K562 (cell line): ENCODE data around the gene GGT6. TPM values are rescaled to one million over a fixed set of nuclear protein-coding genes. Genes with fewer than 3 reads are reported as not detected.
A peak's percentile ranks its signal among the peaks of the same experiment; 100 is the strongest.

ENCODE experiments used
- CBX3 ChIP-seq, 2 experiments: IDR thresholded peaks; 1 replicate in 1 of 2; 2 replicates in 1 of 2; pipeline ENCODE4 v1.6.1; 2012; ENCODE audit warnings: inconsistent platforms in 2 of 2, low read length in 2 of 2, borderline replicate concordance in 1 of 2, control low read depth in 1 of 2
- NFIC ChIP-seq: fragments of 450-650 bp; IDR thresholded peaks from 2 replicates; pipeline ENCODE4 v1.6.1; 2017; ENCODE audit warnings: mild to moderate bottlenecking, inconsistent platforms
- NFRKB ChIP-seq: fragments of 450-650 bp; IDR thresholded peaks from 2 replicates; pipeline ENCODE4 v1.6.1; 2016; ENCODE audit warnings: low read depth
- SMC3 ChIP-seq: conservative IDR thresholded peaks from 2 replicates; pipeline ENCODE4 v1.6.1; 2011; ENCODE audit warnings: low read depth, low read length, improper control_type of control experiment; ENCODE audit not compliant: insufficient read depth
- SUPT5H ChIP-seq: fragments of 450-650 bp; IDR thresholded peaks from 2 replicates; pipeline ENCODE4 v1.6.1; 2016
- TAF9B ChIP-seq: fragments of 450-650 bp; IDR thresholded peaks from 2 replicates; pipeline ENCODE4 v1.6.1; 2018; ENCODE audit warnings: mild to moderate bottlenecking; ENCODE audit not compliant: partially characterized antibody
- ZFP36 ChIP-seq: fragments of 150-350 bp; IDR thresholded peaks from 2 replicates; pipeline ENCODE4 v1.6.1; 2018; ENCODE audit warnings: low read length, low read depth; ENCODE audit not compliant: partially characterized antibody
- ZNF217 ChIP-seq: sonication (generic); formaldehyde crosslinking; IDR thresholded peaks from 2 replicates; pipeline ENCODE4 v1.8.0; 2022; ENCODE audit warnings: mild to moderate bottlenecking, missing genetic modification reagents
- polyA plus RNA-seq, 8 experiments: library from polyadenylated mRNA; depleted of rRNA in 4 of 8; stranded (reverse) in 5 of 8; unstranded in 3 of 8; fragments of >200 nt; fragmentation: Nextera tagmentation in 2 of 8; fragmentation: Illumina TruSeq in 1 of 8; extraction: Ambion mirVana in 2 of 8; extraction: Trizol in 1 of 8; gene quantifications; 2 replicates each; pipeline versions ENCODE4 v1.2.1 to v1.2.3, GENCODE V29; 2011 to 2014; ENCODE audit warnings: inconsistent platforms in 1 of 8, missing spikeins in 1 of 8
- total RNA-seq, 7 experiments: library from RNA; depleted of rRNA in 6 of 7; stranded (reverse); fragments of >200 nt in 6 of 7; fragmentation: Illumina TruSeq in 2 of 7; extraction: Trizol in 2 of 7; gene quantifications; 2 replicates each; pipeline versions ENCODE4 v1.2.1 to v1.2.3, GENCODE V29; 2011 to 2021; ENCODE audit warnings: low replicate concordance in 1 of 7
- TF ChIP-seq, protein P1 (sequence below), 3 experiments: IDR thresholded peaks in 2 of 3; conservative IDR thresholded peaks in 1 of 3; 2 replicates each; pipeline ENCODE4 v1.5.1; 2011 to 2012; ENCODE audit warnings: low read length in 3 of 3, mild to moderate bottlenecking in 3 of 3, control low read depth in 2 of 3, improper control_type of control experiment in 1 of 3, inconsistent platforms in 1 of 3, low read depth in 1 of 3, mixed read lengths in 1 of 3, moderate library complexity in 1 of 3; ENCODE audit not compliant: insufficient read depth in 2 of 3
- TF ChIP-seq, protein P2 (sequence below): fragments of 250-450 bp; sonication (Bioruptor Pico); IDR thresholded peaks from 2 replicates; pipeline ENCODE4 v1.5.0; 2022; ENCODE audit warnings: mild to moderate bottlenecking
- TF ChIP-seq, protein P3 (sequence below), 2 experiments: fragments of 450-650 bp; formaldehyde crosslinking in 1 of 2; IDR thresholded peaks; 2 replicates each; pipeline versions ENCODE4 v1.4.0 to v1.6.1; 2014 to 2020; ENCODE audit warnings: mild to moderate bottlenecking in 2 of 2, borderline replicate concordance in 1 of 2, low read depth in 1 of 2
- TF ChIP-seq, protein P4 (sequence below): fragments of 450-650 bp; IDR thresholded peaks from 2 replicates; pipeline ENCODE4 v1.6.1; 2016; ENCODE audit warnings: missing biosample characterization, missing genetic modification characterization

GGT6 gene
- total and polyA plus RNA-seq, 9 of the 15 experiments (the other 6 are each of a cell fraction or from before 2014, with no cell fraction given): 0.09 TPM; not detected in 8

DNA sequence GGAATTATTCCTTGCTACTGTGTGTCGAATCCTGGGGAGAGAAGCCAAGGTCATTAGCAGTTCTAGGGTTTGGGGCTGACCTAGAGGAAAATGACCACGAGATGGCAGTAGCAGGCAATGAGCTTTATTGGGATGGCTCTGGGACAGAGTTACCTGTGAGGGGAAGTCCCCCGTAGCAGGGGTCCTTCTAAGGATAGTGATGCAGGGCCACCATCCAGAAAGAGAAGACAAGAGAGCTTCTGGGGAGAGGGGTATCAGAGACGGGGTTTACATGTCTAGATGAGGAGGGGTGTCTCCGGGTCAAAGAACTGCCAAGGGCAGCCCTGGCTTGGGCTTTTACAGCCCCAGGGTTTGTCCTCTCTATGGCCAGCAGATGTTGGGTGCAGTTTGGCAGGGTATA, 6.4 kb upstream of the GGT6 start (continued):
- TF ChIP-seq, protein P1, sequence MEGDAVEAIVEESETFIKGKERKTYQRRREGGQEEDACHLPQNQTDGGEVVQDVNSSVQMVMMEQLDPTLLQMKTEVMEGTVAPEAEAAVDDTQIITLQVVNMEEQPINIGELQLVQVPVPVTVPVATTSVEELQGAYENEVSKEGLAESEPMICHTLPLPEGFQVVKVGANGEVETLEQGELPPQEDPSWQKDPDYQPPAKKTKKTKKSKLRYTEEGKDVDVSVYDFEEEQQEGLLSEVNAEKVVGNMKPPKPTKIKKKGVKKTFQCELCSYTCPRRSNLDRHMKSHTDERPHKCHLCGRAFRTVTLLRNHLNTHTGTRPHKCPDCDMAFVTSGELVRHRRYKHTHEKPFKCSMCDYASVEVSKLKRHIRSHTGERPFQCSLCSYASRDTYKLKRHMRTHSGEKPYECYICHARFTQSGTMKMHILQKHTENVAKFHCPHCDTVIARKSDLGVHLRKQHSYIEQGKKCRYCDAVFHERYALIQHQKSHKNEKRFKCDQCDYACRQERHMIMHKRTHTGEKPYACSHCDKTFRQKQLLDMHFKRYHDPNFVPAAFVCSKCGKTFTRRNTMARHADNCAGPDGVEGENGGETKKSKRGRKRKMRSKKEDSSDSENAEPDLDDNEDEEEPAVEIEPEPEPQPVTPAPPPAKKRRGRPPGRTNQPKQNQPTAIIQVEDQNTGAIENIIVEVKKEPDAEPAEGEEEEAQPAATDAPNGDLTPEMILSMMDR (IDR thresholded peaks at IDR 0.05 in 2 of 3, conservative IDR thresholded peaks at IDR 0.05 in 1 of 3; ENCODE audit: insufficient read depth in 2 of 3, low read depth in 1 of 3, low read length in 3 of 3): peak; percentile 67 to 81 (median 73)
- TF ChIP-seq, protein P2, sequence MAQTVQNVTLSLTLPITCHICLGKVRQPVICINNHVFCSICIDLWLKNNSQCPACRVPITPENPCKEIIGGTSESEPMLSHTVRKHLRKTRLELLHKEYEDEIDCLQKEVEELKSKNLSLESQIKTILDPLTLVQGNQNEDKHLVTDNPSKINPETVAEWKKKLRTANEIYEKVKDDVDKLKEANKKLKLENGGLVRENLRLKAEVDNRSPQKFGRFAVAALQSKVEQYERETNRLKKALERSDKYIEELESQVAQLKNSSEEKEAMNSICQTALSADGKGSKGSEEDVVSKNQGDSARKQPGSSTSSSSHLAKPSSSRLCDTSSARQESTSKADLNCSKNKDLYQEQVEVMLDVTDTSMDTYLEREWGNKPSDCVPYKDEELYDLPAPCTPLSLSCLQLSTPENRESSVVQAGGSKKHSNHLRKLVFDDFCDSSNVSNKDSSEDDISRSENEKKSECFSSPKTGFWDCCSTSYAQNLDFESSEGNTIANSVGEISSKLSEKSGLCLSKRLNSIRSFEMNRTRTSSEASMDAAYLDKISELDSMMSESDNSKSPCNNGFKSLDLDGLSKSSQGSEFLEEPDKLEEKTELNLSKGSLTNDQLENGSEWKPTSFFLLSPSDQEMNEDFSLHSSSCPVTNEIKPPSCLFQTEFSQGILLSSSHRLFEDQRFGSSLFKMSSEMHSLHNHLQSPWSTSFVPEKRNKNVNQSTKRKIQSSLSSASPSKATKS (CRISPR knock-in tag): no peak
- TF ChIP-seq ZNF217 (no peak), ZFP36 (no peak), NFRKB (no peak), TAF9B (no peak), SUPT5H (no peak), CBX3 (IDR thresholded peaks at IDR 0.05; ENCODE audit: borderline replicate concordance in 1 of 2, low read length in 2 of 2) (no peak), SMC3 (0 out of 2 replicates have a peak, but pooled peaks have one; percentile 54), NFIC (no peak)
- TF ChIP-seq, protein P3, sequence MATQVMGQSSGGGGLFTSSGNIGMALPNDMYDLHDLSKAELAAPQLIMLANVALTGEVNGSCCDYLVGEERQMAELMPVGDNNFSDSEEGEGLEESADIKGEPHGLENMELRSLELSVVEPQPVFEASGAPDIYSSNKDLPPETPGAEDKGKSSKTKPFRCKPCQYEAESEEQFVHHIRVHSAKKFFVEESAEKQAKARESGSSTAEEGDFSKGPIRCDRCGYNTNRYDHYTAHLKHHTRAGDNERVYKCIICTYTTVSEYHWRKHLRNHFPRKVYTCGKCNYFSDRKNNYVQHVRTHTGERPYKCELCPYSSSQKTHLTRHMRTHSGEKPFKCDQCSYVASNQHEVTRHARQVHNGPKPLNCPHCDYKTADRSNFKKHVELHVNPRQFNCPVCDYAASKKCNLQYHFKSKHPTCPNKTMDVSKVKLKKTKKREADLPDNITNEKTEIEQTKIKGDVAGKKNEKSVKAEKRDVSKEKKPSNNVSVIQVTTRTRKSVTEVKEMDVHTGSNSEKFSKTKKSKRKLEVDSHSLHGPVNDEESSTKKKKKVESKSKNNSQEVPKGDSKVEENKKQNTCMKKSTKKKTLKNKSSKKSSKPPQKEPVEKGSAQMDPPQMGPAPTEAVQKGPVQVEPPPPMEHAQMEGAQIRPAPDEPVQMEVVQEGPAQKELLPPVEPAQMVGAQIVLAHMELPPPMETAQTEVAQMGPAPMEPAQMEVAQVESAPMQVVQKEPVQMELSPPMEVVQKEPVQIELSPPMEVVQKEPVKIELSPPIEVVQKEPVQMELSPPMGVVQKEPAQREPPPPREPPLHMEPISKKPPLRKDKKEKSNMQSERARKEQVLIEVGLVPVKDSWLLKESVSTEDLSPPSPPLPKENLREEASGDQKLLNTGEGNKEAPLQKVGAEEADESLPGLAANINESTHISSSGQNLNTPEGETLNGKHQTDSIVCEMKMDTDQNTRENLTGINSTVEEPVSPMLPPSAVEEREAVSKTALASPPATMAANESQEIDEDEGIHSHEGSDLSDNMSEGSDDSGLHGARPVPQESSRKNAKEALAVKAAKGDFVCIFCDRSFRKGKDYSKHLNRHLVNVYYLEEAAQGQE (IDR thresholded peaks at IDR 0.05; ENCODE audit: borderline replicate concordance): peak; percentile 50; the same call in 1 of the 2 replicates
- TF ChIP-seq, protein P3 (CRISPR knock-in tag; IDR thresholded peaks at IDR 0.05; ENCODE audit: low read depth): no peak
- TF ChIP-seq, protein P4, sequence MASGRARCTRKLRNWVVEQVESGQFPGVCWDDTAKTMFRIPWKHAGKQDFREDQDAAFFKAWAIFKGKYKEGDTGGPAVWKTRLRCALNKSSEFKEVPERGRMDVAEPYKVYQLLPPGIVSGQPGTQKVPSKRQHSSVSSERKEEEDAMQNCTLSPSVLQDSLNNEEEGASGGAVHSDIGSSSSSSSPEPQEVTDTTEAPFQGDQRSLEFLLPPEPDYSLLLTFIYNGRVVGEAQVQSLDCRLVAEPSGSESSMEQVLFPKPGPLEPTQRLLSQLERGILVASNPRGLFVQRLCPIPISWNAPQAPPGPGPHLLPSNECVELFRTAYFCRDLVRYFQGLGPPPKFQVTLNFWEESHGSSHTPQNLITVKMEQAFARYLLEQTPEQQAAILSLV (tag): no peak
